ENCODE data around the gene MIER2.

Gene MIER2

GRCh38 chr19:379796-380195 is 35.2 kb upstream of the MIER2 start:
- DNase-seq (ENCODE audit: extremely low read depth, low read depth): no peak
- no peak for TF ChIP-seq CTCF (IDR thresholded peaks at IDR 0.05; ENCODE audit: low read depth, low read length)

GRCh38 chr19:378706-379105 is 34.1 kb upstream of the MIER2 start:
- DNase-seq (ENCODE audit: extremely low read depth, low read depth): no peak
- TF ChIP-seq CTCF (IDR thresholded peaks at IDR 0.05; ENCODE audit: low read depth, low read length): no peak

- no peak for TF ChIP-seq CTCF (IDR thresholded peaks at IDR 0.05; ENCODE audit: low read depth, low read length)
- DNase-seq (ENCODE audit: extremely low read depth, low read depth): no peak
These were observed 33.4 kb upstream of the MIER2 start for GRCh38 chr19:377801-378581.

- no peak for TF ChIP-seq CTCF (IDR thresholded peaks at IDR 0.05; ENCODE audit: low read depth, low read length)
- DNase-seq (ENCODE audit: extremely low read depth, low read depth): no peak
These were observed 31.5 kb upstream of the MIER2 start for GRCh38 chr19:376111-376470.

GRCh38 chr19:375395-376110 is 31.0 kb upstream of the MIER2 start:
- no peak for TF ChIP-seq CTCF (IDR thresholded peaks at IDR 0.05; ENCODE audit: low read depth, low read length)
- no peak for DNase-seq (ENCODE audit: extremely low read depth, low read depth)

GRCh38 chr19:374886-375235 is 30.3 kb upstream of the MIER2 start:
- TF ChIP-seq CTCF (IDR thresholded peaks at IDR 0.05; ENCODE audit: low read depth, low read length): no peak
- no peak for DNase-seq (ENCODE audit: extremely low read depth, low read depth)

- no peak for TF ChIP-seq CTCF (IDR thresholded peaks at IDR 0.05; ENCODE audit: low read depth, low read length)
- no peak for DNase-seq (ENCODE audit: extremely low read depth, low read depth)
These were observed 29.7 kb upstream of the MIER2 start for GRCh38 chr19:374183-374885.

Data from AG09319 (cell line).